MM.1S (cell line): ENCODE results near the gene ANO3.

Experiments
- DNase-seq: peaks from one replicate; pipeline ENCODE4 v3.0.0-alpha.2; 2015
- H2AFZ ChIP-seq: fragments of 300-600 bp; sonication (generic); 2 replicates; pipeline ENCODE4 v1.6.0; 2016; ENCODE audit warnings: antibody characterized with exemption, low read length
- H3F3A ChIP-seq: fragments of 300-600 bp; sonication (generic); 2 replicates; pipeline ENCODE4 v1.6.1; 2016; ENCODE audit warnings: mild to moderate bottlenecking, antibody characterized with exemption, low read length, moderate library complexity, mixed read lengths; ENCODE audit not compliant: insufficient read depth
- H3K27ac ChIP-seq: fragments of 300-600 bp; sonication (generic); 2 replicates; pipeline ENCODE4 v1.5.1; 2016; ENCODE audit warnings: mild to moderate bottlenecking, low read length
- H3K27me3 ChIP-seq: fragments of 300-600 bp; sonication (generic); replicated peaks from 2 replicates; pipeline ENCODE4 v1.6.0; 2016; ENCODE audit warnings: low read length; ENCODE audit not compliant: insufficient read depth
- H3K36me3 ChIP-seq: fragments of 300-600 bp; sonication (generic); replicated peaks from 2 replicates; pipeline ENCODE4 v1.6.1; 2016; ENCODE audit warnings: mild to moderate bottlenecking, low read length, mixed read lengths; ENCODE audit not compliant: insufficient read depth
- H3K4me1 ChIP-seq: fragments of 300-600 bp; sonication (generic); 2 replicates; pipeline ENCODE4 v1.6.1; 2016; ENCODE audit warnings: low read length, mixed read lengths
- H3K4me2 ChIP-seq: fragments of 300-600 bp; sonication (generic); 2 replicates; pipeline ENCODE4 v1.6.0; 2016; ENCODE audit warnings: low read depth, low read length
- H3K4me3 ChIP-seq: fragments of 300-600 bp; sonication (generic); 2 replicates; pipeline ENCODE4 v1.5.1; 2016; ENCODE audit warnings: low read length, mixed read lengths
- H3K79me2 ChIP-seq: fragments of 300-600 bp; sonication (generic); 2 replicates; pipeline ENCODE4 v1.6.1; 2016; ENCODE audit warnings: mixed run types, low read length, mixed read lengths
- H3K9ac ChIP-seq: fragments of 300-600 bp; sonication (generic); 2 replicates; pipeline ENCODE4 v1.6.1; 2016; ENCODE audit warnings: low read length, mixed read lengths
- H3K9me2 ChIP-seq: fragments of 300-600 bp; sonication (generic); replicated peaks from 2 replicates; pipeline ENCODE4 v1.6.1; 2016; ENCODE audit warnings: mild to moderate bottlenecking, low read length, mixed read lengths; ENCODE audit not compliant: insufficient read depth
- H3K9me3 ChIP-seq: fragments of 300-600 bp; sonication (generic); replicated peaks from 2 replicates; pipeline ENCODE4 v1.6.1; 2016; ENCODE audit warnings: mild to moderate bottlenecking, low read length, mixed read lengths; ENCODE audit not compliant: insufficient read depth
- H4K20me1 ChIP-seq: fragments of 300-600 bp; sonication (generic); 2 replicates; pipeline ENCODE4 v1.6.1; 2016; ENCODE audit warnings: mild to moderate bottlenecking, low read length, moderate library complexity, mixed read lengths; ENCODE audit not compliant: insufficient read depth
- CTCF ChIP-seq: fragments of 300-600 bp; sonication (generic); IDR thresholded peaks from 2 replicates; pipeline ENCODE4 v1.5.1; 2016; ENCODE audit warnings: antibody characterized with exemption, low read length, mixed read lengths
- EZH2 ChIP-seq: fragments of 300-600 bp; sonication (generic); optimal IDR thresholded peaks from 2 replicates; pipeline ENCODE3; 2017; ENCODE audit warnings: low read depth, mild to moderate bottlenecking, antibody characterized with exemption, low read length, mixed read lengths
- EZH2phosphoT487 ChIP-seq: fragments of 300-600 bp; sonication (generic); IDR thresholded peaks from 2 replicates; pipeline ENCODE4 v1.6.1; 2018; ENCODE audit warnings: antibody characterized with exemption, low read length

The ANO3 gene

GRCh38 chr11:26687351-26687750, 355.4 kb downstream of the ANO3 start:
- H3K9me2 ChIP-seq: no peaks in the 10 kb centered on the region
- no peak for TF ChIP-seq EZH2phosphoT487
- no peak for TF ChIP-seq EZH2
- TF ChIP-seq CTCF: no peak

GRCh38 chr11:26688701-26689100, 356.8 kb downstream of the ANO3 start:
- no peaks in the 10 kb centered on the region for H3K9me3 ChIP-seq
- no peak overlapping the region for H3K9ac ChIP-seq
- H3K36me3 ChIP-seq: no peaks in the 10 kb centered on the region
- no peak for TF ChIP-seq EZH2
- H3K9me2 ChIP-seq: no peaks in the 10 kb centered on the region
- H3K4me3 ChIP-seq: no peak overlapping the region
- H4K20me1 ChIP-seq: no peaks in the 10 kb centered on the region
- H3K4me1 ChIP-seq: no peaks in the 10 kb centered on the region
- no peak overlapping the region for H3K27ac ChIP-seq
- no peaks in the 10 kb centered on the region for H3K79me2 ChIP-seq
- H3F3A ChIP-seq: no peaks in the 10 kb centered on the region
- DNase-seq: no peak
- H2AFZ ChIP-seq: no peak overlapping the region
- no peaks in the 10 kb centered on the region for H3K27me3 ChIP-seq
- H3K4me2 ChIP-seq: no peak overlapping the region

More at GRCh38 chr11:26687351-26687750, 355.4 kb downstream of the ANO3 start:
- H2AFZ ChIP-seq: no peak overlapping the region
- H3K9ac ChIP-seq: no peak overlapping the region
- no peaks in the 10 kb centered on the region for H4K20me1 ChIP-seq
- H3K4me1 ChIP-seq: no peaks in the 10 kb centered on the region
- no peaks in the 10 kb centered on the region for H3K27me3 ChIP-seq
- no peaks in the 10 kb centered on the region for H3K9me3 ChIP-seq
- H3F3A ChIP-seq: no peaks in the 10 kb centered on the region
- H3K36me3 ChIP-seq: no peaks in the 10 kb centered on the region
- no peaks in the 10 kb centered on the region for H3K79me2 ChIP-seq
- no peak for DNase-seq
- no peak overlapping the region for H3K4me3 ChIP-seq
- H3K4me2 ChIP-seq: no peak overlapping the region
- H3K27ac ChIP-seq: no peak overlapping the region

- no peak overlapping the region for H2AFZ ChIP-seq
- no peaks in the 10 kb centered on the region for H3K4me1 ChIP-seq
- no peaks in the 10 kb centered on the region for H3K79me2 ChIP-seq
- no peak overlapping the region for H3K9ac ChIP-seq
- no peak for TF ChIP-seq CTCF
- no peak for TF ChIP-seq EZH2phosphoT487
- TF ChIP-seq EZH2: no peak
- H3K9me3 ChIP-seq: no peaks in the 10 kb centered on the region
- H3K36me3 ChIP-seq: no peaks in the 10 kb centered on the region
- no peaks in the 10 kb centered on the region for H3K27me3 ChIP-seq
- no peaks in the 10 kb centered on the region for H3K9me2 ChIP-seq
- no peak overlapping the region for H3K4me3 ChIP-seq
- DNase-seq: no peak
- H4K20me1 ChIP-seq: no peaks in the 10 kb centered on the region
- H3K27ac ChIP-seq: no peak overlapping the region
- no peak overlapping the region for H3K4me2 ChIP-seq
- H3F3A ChIP-seq: no peaks in the 10 kb centered on the region
Observed at GRCh38 chr11:26696330-26696729, 364.4 kb downstream of the ANO3 start.

- H3K9me2 ChIP-seq: no peaks in the 10 kb centered on the region
- H3K36me3 ChIP-seq: no peaks in the 10 kb centered on the region
- H3K9ac ChIP-seq: no peak overlapping the region
- no peaks in the 10 kb centered on the region for H4K20me1 ChIP-seq
- no peaks in the 10 kb centered on the region for H3K79me2 ChIP-seq
- H2AFZ ChIP-seq: no peak overlapping the region
- no peaks in the 10 kb centered on the region for H3K9me3 ChIP-seq
- no peak overlapping the region for H3K27ac ChIP-seq
- H3F3A ChIP-seq: no peaks in the 10 kb centered on the region
- H3K4me2 ChIP-seq: no peak overlapping the region
- no peak for DNase-seq
- H3K4me3 ChIP-seq: no peak overlapping the region
- TF ChIP-seq EZH2phosphoT487: no peak
- TF ChIP-seq CTCF: no peak
- TF ChIP-seq EZH2: no peak
- H3K27me3 ChIP-seq: no peaks in the 10 kb centered on the region
- H3K4me1 ChIP-seq: no peaks in the 10 kb centered on the region
Observed at GRCh38 chr11:26698224-26698623, 366.3 kb downstream of the ANO3 start.
